ENCODE data around the gene FHDC1. TPM values are rescaled to one million over a fixed set of nuclear protein-coding genes. Genes with fewer than 3 reads are reported as not detected.
"Not testable (repeated sequence)": the region's sequence is repeated elsewhere in the genome, so short reads cannot be mapped to it uniquely, and the experiment has no call there.

Gene FHDC1, protein sequence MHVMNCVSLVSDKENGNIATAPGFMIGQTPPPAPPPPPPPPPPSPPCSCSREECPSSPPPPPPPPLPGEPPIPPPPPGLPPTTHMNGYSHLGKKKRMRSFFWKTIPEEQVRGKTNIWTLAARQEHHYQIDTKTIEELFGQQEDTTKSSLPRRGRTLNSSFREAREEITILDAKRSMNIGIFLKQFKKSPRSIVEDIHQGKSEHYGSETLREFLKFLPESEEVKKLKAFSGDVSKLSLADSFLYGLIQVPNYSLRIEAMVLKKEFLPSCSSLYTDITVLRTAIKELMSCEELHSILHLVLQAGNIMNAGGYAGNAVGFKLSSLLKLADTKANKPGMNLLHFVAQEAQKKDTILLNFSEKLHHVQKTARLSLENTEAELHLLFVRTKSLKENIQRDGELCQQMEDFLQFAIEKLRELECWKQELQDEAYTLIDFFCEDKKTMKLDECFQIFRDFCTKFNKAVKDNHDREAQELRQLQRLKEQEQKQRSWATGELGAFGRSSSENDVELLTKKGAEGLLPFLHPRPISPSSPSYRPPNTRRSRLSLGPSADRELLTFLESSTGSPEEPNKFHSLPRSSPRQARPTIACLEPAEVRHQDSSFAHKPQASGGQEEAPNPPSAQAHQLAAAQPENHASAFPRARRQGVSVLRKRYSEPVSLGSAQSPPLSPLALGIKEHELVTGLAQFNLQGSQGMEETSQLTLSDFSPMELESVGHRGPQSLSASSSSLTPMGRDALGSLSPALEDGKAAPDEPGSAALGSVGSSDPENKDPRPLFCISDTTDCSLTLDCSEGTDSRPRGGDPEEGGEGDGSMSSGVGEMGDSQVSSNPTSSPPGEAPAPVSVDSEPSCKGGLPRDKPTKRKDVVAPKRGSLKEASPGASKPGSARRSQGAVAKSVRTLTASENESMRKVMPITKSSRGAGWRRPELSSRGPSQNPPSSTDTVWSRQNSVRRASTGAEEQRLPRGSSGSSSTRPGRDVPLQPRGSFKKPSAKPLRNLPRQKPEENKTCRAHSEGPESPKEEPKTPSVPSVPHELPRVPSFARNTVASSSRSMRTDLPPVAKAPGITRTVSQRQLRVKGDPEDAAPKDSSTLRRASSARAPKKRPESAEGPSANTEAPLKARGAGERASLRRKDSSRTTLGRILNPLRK
- total RNA-seq (2014; rRNA removed), result 0.13 and 0.46 TPM in 2 replicates
- polyA plus RNA-seq (2012), result 0.34 TPM

DNA sequence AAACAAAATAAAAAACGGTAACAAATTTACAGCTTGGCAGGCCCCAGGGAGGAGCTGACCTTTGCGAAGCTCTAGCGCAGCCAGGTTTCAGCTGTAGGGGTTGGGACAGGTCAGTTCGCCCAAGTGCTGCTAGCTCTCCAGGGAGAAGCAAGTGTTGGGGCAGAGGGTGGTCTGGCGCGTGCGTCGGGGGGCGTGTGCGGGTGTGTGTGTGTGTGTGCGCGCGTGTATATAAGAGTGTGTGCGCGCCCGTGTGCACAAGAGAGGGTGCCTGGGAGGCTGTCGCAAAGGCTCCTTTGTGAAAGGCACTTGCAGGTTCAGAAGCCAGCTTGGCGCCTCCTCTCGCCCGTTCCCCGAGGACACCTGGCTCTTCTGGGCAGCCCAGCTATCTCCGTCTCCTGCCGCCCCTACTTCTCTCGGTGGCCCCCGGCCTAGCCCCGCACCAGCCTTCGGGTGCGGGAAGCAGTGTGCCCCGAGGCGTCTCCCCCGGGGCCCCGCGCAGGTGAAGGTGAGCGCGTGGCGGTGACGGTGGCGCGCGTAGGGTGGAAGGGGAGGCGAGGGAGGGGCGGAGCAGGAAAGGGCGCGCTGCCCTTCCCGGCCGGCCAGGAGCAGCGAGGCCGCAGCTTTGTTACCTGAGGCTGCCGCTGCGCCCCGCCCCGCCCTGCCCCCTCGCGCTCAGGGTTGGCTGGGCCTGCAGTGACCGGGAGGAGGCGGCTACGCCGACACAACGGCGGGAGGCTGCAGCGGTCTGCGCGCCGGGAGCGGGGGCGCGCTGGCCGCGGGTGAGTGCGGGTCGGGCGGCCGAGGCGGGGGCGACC lies at the start of gene FHDC1:
Gene FHDC1 (plus strand): TSS at position 693 of the 815 bp plus-strand sequence. CDS start 6,735 bp downstream, outside the sequence.
- DNase-seq (ENCODE audit: low read depth), result no peak

DNA sequence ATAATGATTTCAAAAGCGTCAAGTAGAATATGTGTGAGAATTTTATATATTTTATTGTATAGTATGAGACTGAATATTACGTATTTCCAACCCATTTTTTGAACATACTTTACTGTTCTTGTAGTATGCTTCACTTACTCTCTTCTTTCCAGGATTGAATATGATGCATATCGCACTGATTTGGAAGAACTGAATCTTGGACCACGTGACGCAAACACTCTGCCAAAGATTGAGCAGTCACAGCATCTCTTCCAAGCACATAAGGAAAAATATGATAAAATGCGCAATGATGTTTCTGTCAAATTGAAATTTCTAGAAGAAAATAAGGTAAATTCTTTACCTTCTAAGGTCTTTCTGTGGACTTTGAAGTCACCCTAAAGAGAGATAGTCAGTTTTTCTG lies 48.1 kb upstream of the FHDC1 start:
- no peak for DNase-seq (ENCODE audit: low read depth)

DNA sequence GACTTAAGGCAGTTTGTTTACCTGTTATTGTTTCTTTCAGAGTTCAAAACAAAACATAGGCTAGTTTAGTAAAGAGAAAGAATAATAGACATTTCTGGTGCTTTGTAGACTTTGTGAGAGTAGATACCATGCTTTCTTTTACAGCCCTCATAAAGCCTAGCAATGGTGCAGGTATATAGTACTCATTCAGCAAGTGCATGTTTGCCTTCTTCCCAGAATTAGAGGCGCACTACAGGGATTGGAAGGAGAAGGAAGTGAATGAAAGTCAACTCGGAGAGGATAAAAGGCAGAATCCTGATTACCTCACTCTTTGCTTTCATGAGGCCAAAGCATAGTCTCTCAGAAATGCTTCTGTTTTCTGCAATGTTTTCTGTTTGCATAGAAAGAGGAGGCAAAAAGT lies 43.1 kb upstream of the FHDC1 start:
- no peak for DNase-seq (ENCODE audit: low read depth)

DNA sequence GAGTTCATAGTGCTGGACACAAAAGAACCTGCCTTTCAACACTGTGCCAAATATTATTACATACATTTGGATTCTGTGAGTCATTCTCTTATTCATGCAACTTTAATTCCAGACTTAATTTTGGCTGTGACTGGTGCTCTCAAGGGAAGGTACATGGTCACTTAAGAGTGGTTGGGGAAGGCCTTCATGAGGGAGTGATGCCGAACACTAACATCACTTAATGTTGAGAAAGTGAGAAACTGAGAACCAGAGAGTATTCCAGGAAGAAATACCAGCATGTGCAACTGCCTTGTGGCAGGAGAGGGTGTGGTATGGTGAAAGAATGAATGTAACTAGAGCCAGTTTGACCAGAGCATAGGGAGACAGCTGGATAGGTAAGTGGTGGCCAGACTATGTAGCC lies 41.5 kb upstream of the FHDC1 start:
- DNase-seq (ENCODE audit: low read depth), result peak; percentile 61

DNA sequence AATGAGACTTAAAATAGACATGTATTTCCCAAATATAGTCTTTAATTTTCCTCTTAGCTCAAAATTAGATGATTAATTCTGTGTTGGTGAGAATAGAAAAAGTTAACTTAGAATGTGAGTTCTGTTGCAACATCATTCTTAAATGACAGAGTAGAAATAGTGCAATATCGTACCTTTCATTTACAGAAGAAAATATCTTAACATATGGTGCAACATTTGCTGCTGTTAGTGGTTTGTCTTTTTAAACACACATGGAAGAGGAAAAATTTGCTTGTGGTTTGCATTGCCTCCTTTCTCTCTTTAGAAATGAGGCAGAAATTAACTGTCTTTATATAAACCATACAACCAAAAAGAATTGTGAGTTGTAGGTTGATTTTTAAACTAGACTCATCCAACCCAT lies 39.3 kb upstream of the FHDC1 start:
- peak; percentile 15 for DNase-seq (ENCODE audit: low read depth)

DNA sequence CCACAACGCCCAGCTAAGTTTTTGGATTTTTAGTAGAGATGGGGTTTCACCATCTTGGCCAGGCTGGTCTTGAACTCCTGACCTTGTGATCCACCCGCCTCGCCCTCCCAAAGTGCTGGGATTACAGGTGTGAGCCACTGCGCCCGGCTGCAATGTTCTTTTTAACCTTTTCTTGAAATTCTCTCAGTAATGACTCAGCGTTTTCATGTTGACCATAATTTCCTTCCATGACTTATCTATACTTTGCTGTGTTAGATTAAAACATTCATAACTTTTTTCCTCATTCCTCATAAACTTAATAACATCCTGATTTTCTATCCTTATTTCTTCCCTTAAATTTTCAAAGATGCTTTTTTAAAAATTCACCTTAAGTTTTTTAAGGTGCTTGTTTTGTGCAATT lies 38.0 kb upstream of the FHDC1 start:
- not testable (repeated sequence) for DNase-seq (ENCODE audit: low read depth)

DNA sequence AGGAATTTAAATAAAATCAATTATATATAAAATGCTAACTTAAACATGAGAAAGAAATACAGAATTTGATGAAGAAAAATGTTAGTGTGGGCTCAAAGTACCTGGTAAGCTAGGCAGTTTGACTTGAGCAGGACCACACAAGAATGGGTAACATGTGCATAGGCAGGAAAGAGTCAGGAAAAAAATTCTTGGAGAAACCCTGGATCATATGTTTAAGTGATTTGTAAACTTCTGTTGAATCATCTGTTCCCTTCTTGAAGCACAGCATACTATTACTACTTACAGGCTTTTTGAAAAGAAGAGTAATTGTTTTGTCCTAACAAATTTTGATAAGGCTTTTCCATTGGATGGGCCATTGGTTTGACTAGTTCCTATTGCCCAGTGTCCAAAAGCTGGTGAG lies 37.5 kb upstream of the FHDC1 start:
- no peak for DNase-seq (ENCODE audit: low read depth)

DNA sequence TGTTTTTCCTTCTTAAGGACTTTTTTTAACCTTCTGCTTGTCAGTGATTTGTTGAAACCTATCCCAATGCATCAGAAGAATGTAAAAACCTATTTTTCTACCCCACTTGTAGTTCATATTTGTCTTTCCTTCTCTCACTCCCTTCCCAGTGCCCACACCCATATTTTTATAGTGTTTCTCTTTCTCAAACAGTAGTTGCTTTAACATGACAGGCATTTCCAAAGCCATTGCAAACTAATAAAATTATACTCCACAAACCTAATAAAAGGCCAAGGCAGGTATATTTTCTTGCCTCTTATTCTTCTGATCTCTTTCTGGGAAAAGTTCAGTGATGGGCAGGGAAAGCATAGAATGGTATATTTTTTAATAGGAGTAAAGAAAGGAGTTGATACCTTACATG lies 35.7 kb upstream of the FHDC1 start:
- no peak for DNase-seq (ENCODE audit: low read depth)

DNA sequence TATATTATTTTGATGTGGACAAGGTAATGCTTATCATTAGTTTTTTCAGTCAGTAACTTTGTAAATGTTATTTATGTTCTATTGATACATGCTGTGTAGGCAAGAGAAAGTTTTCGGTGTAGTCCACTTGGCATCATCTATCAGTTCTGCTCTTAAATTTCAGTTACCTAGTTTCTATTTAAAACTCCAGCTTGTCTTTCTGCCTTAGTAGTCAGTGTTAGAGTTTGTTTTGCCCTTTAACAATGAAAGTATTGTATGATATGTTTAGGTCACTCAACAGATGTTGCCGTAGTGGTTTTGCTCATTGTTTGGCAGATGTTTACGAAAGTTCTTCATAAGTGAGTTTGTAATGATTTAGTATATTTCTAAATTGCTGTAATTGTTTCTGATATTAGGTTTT lies 34.9 kb upstream of the FHDC1 start:
- DNase-seq (ENCODE audit: low read depth), result peak; percentile 6

DNA sequence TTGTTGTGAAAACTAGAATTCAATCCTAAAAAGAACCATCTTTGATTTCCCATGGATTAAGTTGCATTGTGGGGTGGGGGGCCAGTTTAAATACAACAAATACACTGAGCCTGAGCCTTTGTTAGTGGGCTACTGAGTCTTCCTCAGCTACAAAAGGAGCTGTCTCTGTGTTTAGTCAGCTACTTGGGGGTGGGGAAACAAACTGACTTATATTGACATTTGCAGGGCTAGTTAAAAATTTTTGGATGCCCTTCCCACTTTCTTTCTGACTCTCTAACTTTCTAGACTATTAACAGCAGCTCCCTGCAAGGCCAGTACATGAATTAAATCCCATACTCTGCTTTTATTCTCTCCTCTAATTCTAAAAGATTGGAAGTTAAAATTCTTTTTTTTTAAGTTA lies 32.5 kb upstream of the FHDC1 start:
- DNase-seq (ENCODE audit: low read depth), result no peak

DNA sequence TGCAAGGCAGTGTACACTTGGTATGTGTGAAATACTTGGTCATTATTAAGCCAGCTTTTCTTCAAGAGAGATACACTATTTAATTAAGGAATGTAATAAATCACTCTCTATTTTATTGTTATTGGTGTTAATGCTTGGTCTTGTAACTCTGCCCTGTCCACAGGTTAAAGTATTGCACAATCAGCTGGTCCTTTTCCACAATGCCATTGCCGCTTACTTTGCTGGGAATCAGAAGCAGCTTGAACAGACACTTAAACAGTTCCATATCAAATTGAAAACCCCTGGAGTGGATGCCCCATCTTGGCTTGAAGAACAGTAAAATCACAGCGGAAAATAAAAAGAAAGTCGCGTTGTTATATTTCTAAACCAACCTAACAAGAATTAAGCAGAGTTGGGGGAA lies 26.2 kb upstream of the FHDC1 start:
- DNase-seq (ENCODE audit: low read depth), result no peak

DNA sequence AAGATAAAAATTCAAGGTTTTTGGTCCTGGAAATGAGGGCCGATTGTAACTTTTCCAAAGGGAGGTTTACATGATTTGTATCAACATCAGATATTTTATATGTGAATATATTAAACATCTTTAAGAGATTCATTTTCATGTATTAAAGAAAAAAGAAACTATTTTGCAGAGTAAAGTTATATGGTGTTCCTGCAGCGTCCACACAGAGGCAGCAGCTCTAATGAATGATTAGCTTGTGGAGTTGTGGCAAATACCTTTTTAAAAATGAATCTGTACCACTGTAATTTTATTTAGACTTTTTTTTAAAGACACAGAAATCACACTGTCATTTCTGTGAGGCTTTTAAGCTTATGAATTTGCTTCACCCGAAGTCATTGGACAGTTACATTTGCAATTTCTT lies 25.6 kb upstream of the FHDC1 start:
- DNase-seq (ENCODE audit: low read depth), result no peak

DNA sequence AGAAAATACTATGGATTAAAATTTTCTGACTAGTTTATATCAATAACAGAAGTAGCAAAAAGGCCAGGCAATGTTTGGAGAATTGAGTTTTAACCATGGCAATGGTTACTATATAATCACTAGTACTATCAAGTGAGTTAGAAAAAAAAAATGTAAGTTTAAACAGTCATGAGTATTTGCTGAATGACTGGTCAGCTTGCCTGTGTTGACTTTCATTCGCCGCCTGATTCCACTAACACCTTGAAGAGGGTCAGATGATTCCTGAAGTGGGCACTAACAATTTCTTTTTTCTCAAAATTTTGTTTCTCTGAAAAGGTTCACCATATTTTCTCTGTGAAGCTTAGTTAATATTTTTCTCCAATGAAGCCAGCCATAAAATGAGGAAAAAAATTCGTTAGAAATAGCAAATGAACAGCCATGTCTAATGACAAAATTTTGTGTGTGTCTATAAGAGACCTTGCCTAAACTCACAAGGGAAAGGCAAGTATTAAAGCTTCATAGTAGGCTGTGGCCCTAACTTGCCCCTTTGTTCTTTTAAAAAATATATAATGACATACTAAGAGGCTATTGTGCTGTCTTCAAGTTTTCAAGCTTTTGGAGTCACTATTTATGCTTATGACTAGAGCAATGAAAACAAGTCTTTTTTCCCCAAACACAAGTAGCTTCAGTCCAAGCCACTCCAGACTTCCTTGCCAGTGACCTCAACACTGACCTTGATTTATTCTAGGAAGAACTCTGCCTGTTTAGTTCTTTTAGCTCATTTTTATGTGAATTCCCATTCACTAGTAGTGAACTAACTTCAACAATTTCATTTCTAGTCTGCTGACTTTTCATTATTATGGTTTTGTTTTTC lies 18.4 kb upstream of the FHDC1 start:
- DNase-seq (ENCODE audit: low read depth), result no peak

DNA sequence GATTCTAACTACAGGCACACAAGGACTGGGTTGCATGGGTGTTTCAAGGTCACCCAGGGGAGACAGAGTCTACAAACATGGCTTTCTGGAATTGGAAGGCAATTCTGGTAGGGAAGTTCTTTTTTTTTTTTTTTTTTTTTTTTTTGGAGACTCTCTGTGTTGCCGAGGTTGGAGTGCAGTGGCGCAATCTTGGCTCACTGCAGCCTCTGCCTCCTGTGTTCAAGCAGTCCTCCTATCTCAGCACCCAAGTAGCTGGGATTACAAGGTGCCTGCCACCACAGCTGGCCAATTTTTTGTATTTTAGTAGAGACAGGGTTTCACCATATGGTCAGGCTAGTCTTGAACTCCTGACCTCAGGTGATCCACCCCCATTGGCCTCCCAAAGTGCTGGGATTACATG lies 16.3 kb upstream of the FHDC1 start:
- no peak for DNase-seq (ENCODE audit: low read depth)

DNA sequence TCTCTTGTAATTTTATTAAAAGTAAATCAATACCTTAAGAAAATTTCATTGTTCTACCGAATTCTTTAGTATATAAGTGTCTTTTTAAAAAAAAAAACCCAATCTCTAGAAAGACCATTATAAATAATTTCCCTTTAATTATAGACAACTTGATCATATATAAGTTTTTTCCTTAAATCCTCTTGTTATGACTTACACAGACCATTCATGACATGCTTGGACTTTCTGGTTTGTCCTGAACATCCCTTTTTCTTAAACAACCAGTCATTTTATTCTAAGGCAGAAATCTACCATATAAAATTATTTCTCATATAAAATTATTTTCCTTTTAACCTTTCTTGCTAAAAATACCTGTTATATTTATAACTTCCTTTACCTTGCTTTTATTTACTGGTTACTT lies 15.4 kb upstream of the FHDC1 start:
- peak; percentile 62 for DNase-seq (ENCODE audit: low read depth)

DNA sequence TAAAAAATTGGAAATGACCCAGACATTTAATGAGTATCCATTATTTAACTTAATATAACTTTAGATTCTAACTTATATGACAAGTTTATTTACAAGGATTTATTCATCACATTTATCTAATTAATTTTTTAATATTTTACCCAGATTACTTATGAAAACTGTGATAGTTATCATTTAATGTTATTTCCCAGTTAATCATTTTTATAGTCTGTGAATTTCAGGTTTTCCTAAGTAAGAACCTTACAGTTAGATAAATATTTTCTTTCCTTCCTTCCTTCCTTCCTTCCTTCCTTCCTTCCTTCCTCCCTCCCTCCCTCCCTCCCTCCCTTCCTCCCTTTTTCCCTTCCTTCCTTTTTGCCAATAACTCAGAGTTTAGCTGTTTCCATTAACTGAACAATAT lies 14.8 kb upstream of the FHDC1 start:
- DNase-seq (ENCODE audit: low read depth), result no peak

DNA sequence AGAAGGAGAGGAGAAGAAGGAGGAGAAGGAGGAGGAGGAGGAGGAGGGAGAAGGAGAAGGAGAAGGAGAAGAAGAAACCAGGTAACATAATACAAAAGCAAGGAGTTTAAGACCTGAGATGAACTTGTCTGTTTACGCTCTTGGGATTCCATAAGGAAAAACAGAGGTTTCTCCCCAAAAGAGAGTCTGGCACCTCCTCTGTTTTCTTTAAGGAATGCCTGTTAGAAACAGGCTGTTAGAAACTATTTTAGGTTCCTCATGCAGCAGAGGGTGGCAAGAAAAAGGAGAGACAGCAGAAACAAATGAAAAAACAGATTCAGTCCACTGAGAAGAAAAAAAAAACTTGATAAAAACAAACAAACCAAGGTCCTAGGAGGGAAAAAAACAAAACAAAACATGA lies 10.3 kb upstream of the FHDC1 start:
- DNase-seq (ENCODE audit: low read depth), result no peak

DNA sequence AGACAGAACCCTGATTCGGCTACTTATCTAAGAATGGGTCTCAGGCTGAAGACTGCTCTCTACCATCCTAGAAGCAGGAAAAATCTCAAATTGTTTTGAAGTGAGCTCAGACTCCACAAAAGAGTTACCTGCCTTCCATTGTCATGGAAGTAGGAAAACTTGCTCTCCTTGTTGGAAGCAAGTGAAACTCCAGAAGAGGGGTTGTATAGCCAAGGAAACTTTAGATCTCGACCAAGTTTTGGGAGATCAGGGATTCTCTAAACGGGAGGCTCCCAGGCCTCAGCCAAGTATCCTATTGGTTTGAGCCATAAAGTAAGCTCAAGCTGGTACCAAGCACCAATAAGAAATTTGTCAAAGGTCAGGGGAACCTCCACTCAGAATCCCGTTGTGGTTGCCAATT lies 9.2 kb upstream of the FHDC1 start:
- DNase-seq (ENCODE audit: low read depth), result no peak

DNA sequence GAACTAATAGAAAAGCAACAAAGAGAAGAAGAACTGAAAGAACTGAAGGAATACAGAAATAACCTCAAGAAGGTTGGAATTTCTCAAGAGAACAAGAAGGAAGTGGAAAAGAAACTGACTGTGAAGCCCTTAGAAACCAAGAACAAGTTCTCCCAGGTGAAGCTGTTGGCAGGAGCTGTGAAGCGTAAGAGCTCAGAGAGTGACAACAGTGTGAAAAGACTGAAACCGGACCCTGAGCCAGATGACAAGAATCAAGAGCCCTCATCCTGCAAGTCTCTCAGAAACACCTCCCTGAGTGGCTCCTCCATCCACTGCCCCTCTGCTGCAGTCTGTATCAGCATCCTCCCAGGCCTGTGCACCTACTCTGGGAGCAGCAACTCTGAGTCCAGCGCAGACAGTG lies 8.4 kb upstream of the FHDC1 start:
- no peak for DNase-seq (ENCODE audit: low read depth)

DNA sequence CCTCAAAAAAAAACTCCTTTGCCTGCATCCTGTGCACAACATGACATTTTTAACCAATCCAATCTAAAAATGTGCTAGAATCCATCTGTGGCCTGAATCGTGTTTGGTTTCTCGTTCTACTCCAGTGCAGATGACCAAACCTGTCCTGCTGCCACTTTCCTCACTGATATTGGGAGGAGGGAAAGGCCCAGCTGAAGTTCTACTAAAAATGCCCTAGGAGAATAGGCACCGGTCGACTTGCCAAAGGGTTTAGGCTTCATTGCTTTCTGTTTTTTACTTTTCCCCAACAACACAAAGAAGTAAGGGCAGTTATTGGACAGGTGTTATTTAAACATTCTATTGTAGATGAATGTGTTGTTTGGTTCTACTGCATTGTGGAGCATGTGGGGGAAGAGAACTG lies 7.8 kb upstream of the FHDC1 start:
- no peak for DNase-seq (ENCODE audit: low read depth)
